Naive B cell (primary cell): ENCODE measurements around the gene MAML2. TPM values are rescaled to one million over a fixed set of nuclear protein-coding genes. Genes with fewer than 3 reads are reported as not detected.
"Not testable (repeated sequence)": the region's sequence is repeated elsewhere in the genome, so short reads cannot be mapped to it uniquely, and the experiment has no call there.

Source experiments
- ATAC-seq, 2 donors: fragments of 150-1000 bp; cut with Tn5 transposase; 2 replicates each; pipeline ENCODE4 v1.10.0; 2021; ENCODE audit warnings: low read depth in 2 of 2, mild to moderate bottlenecking in 2 of 2, moderate library complexity in 2 of 2
- DNase-seq: peaks from one replicate; pipeline ENCODE4 v3.0.0; 2022
- H3K27ac Mint-ChIP-seq, 6 donors: one replicate each; pipeline ENCODE4 v1.8.0; 2020 to 2022; ENCODE audit warnings: mild to moderate bottlenecking in 6 of 6, mixed read lengths in 6 of 6, moderate library complexity in 5 of 6, inconsistent platforms in 2 of 6
- H3K27me3 Mint-ChIP-seq, 3 donors: one replicate each; pipeline ENCODE4 v1.8.0; 2021 to 2022; ENCODE audit warnings: mixed read lengths in 3 of 3, mild to moderate bottlenecking in 1 of 3
- H3K36me3 Mint-ChIP-seq, 2 donors: one replicate each; pipeline ENCODE4 v1.8.0; 2020 to 2022; ENCODE audit warnings: mixed read lengths in 2 of 2, inconsistent platforms in 1 of 2, mild to moderate bottlenecking in 1 of 2
- H3K4me1 Mint-ChIP-seq, 3 donors: one replicate each; pipeline ENCODE4 v1.8.0; 2020 to 2022; ENCODE audit warnings: mixed read lengths in 3 of 3, inconsistent platforms in 1 of 3, mild to moderate bottlenecking in 1 of 3, moderate library complexity in 1 of 3
- H3K4me3 Mint-ChIP-seq, 8 donors: one replicate each; pipeline ENCODE4 v1.8.0; 2020 to 2022; ENCODE audit warnings: mild to moderate bottlenecking in 8 of 8, mixed read lengths in 8 of 8, moderate library complexity in 8 of 8, inconsistent platforms in 2 of 8
- H3K9me3 Mint-ChIP-seq, 7 donors: one replicate each; pipeline ENCODE4 v1.8.0; 2020 to 2022; ENCODE audit warnings: mixed read lengths in 7 of 7, mild to moderate bottlenecking in 5 of 7, inconsistent platforms in 2 of 7, moderate library complexity in 1 of 7
- polyA plus RNA-seq, 6 donors: library from polyadenylated mRNA; unstranded; fragments of 300-500 nt; fragmentation: Illumina TruSeq; gene quantifications; one replicate each; pipeline ENCODE4 v1.2.3, GENCODE V29; 2021; ENCODE audit warnings: low read depth in 6 of 6

Gene MAML2
- polyA plus RNA-seq, 6 donors from 2014 or later: 0.06 to 9.0 (median 3.5) TPM

DNA sequence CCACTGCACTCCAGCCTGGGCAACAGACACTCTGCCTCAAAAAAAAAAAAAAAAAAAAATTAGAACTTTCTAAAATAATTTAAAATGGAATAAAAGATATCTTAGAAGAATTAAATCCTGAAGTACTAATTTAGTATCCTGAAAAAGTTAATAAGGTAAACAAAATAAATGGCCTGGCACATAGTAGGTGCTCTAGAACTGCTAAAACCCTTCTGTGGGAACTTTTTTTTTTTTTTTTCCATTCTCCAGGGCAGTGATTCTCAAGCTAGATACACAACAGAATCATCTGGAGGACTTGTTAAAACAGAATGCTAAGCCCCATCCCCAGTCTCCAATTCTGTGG is 65.3 kb downstream of the MAML2 start:
- DNase-seq: no peak
- H3K4me3 Mint-ChIP-seq: no peak overlapping the region
- no peak for ATAC-seq
- H3K4me1 Mint-ChIP-seq: peaks cover 25 to 32% (median 32%) of the 10 kb centered on the region in 3 donors
- H3K9me3 Mint-ChIP-seq: no peaks in the 10 kb centered on the region
- no peaks in the 10 kb centered on the region for H3K27me3 Mint-ChIP-seq
- H3K27ac Mint-ChIP-seq: no peak overlapping the region
- no peaks in the 10 kb centered on the region for H3K36me3 Mint-ChIP-seq

DNA sequence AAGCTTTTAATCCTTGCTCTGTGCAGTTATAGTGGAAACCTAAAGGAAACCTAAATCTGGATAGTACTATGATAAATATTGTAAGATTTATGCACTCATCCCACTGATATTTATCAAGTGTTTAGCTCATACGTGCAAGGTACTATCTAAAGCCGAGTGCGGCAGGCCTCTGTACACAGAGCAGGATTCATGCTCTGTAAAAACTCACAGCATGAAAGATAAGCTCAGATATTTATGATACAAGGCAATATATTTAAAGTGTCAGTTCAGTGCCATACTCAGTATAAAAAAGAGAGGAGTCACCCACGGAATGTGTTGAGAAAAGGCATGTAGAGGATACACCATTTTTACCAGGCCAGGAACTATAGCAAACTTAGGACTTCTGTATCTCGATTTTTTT is 66.2 kb downstream of the MAML2 start:
- Mint-ChIP-seq H3K27me3 (no peaks in the 10 kb centered on the region), H3K4me1 (peaks cover 25 to 36% (median 29%) of the 10 kb centered on the region in 3 donors), H3K4me3 (no peak overlapping the region), H3K27ac (peak overlapping the region in 1 of 6 donors; percentile 63), H3K9me3 (peaks cover 0 to 3% (median 0%) of the 10 kb centered on the region in 7 donors), H3K36me3 (peaks cover 4 to 5% of the 10 kb centered on the region in 2 donors)
- no peak for ATAC-seq
- DNase-seq: no peak

DNA sequence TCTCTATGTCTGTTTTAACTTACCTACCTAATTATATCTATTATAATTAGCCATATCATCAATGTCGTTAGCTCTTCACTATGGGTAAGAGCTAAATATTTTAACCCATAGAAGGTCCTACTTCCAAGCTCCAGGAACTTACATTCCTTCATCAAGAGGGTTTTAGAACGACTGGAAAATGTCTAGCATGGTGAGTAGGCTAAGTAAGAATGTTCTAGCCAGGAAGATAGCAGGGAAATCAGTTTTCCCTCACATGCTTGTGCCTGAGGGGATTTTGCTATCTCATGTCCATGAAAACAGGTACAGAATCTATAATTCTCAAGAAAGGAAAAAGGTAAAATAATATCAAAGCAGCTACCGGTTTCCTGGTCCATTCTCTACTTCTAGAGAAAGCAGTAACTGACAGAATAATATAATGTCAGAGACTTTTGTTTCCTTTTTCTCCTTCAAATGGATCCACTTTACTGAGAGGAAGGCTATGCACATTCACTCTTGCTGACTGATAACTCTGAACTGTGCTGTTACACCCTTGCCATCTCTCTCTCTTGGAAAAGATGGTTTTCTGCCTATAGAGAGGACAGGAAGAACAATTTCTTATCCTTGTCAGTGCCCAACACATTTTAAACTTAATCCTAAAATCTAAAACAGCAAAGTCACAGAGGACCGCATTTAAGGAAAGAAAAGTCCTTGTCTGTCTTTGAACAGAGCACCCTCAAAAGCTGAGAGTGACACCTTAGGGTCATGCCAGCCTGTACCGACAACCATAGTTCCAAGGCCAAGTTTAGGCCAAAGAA is 67.0 kb downstream of the MAML2 start:
- Mint-ChIP-seq H3K27ac (no peak overlapping the region), H3K9me3 (peaks cover 0 to 8% (median 0%) of the 10 kb centered on the region in 7 donors), H3K36me3 (peaks cover 9 to 13% of the 10 kb centered on the region in 2 donors), H3K4me3 (peak overlapping the region in 2 of 8 donors; percentile 1 to 15), H3K27me3 (no peaks in the 10 kb centered on the region), H3K4me1 (peaks cover 24 to 30% (median 27%) of the 10 kb centered on the region in 3 donors)
- ATAC-seq (no peak), DNase-seq (no peak)

- no peak overlapping the region for H3K4me3 Mint-ChIP-seq
- peaks cover 16 to 22% of the 10 kb centered on the region in 2 donors for H3K36me3 Mint-ChIP-seq
- no peaks in the 10 kb centered on the region for H3K27me3 Mint-ChIP-seq
- no peak for DNase-seq
- peaks cover 0 to 13% (median 0%) of the 10 kb centered on the region in 7 donors for H3K9me3 Mint-ChIP-seq
- H3K27ac Mint-ChIP-seq: peak overlapping the region in 1 of 6 donors; percentile 87
- ATAC-seq: no peak
- peaks cover 16 to 31% (median 24%) of the 10 kb centered on the region in 3 donors for H3K4me1 Mint-ChIP-seq
These were observed 69.5 kb downstream of the MAML2 start for GRCh38 chr11:96273507-96273906.

- peaks cover 16 to 22% of the 10 kb centered on the region in 2 donors for H3K36me3 Mint-ChIP-seq
- H3K9me3 Mint-ChIP-seq: peaks cover 0 to 13% (median 0%) of the 10 kb centered on the region in 7 donors
- H3K27ac Mint-ChIP-seq: peak overlapping the region in 4 of 6 donors; percentile 27 to 87 (median 48)
- DNase-seq (no peak), ATAC-seq (peak; percentile 52 to 84)
- H3K4me1 Mint-ChIP-seq: peaks cover 19 to 37% (median 23%) of the 10 kb centered on the region in 3 donors
- H3K27me3 Mint-ChIP-seq: no peaks in the 10 kb centered on the region
- H3K4me3 Mint-ChIP-seq: peak overlapping the region in 1 of 8 donors; percentile 40
These were observed 70.3 kb downstream of the MAML2 start for GRCh38 chr11:96272529-96273222.

GRCh38 chr11:96271777-96272176 is 71.2 kb downstream of the MAML2 start:
- H3K4me3 Mint-ChIP-seq: no peak overlapping the region
- peaks cover 0 to 13% (median 0%) of the 10 kb centered on the region in 7 donors for H3K9me3 Mint-ChIP-seq
- ATAC-seq (no peak), DNase-seq (no peak)
- H3K4me1 Mint-ChIP-seq: peaks cover 28 to 46% (median 32%) of the 10 kb centered on the region in 3 donors
- H3K27ac Mint-ChIP-seq: peak overlapping the region in 5 of 6 donors; percentile 40 to 87 (median 78)
- H3K36me3 Mint-ChIP-seq: peaks cover 16 to 22% of the 10 kb centered on the region in 2 donors
- no peaks in the 10 kb centered on the region for H3K27me3 Mint-ChIP-seq

DNA sequence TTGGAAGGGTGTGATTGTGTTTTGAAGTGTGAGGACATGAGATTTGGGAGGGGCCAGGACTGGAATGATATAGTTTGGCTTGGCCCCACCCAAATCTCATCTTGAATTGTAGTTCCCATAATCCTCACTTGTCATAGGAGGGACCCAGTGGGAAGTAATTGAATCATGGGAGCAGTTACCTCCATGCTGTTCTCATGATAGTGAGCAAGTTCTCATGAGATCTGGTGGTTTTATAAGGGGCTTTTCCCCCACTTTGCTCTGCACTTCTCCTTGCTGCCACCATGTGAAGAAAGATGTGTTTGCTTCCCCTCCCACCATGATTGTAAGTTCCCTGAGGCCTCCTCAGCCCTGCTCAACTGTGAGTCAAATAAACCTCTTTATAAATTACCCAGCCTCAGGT is 71.6 kb downstream of the MAML2 start:
- DNase-seq, H3K4me3 Mint-ChIP-seq, H3K27me3 Mint-ChIP-seq, ATAC-seq: not testable (repeated sequence)
- H3K36me3 Mint-ChIP-seq: peaks cover 16 to 22% of the 10 kb centered on the region in 2 donors
- peak overlapping the region in 4 of 6 donors; percentile 40 to 87 (median 79) for H3K27ac Mint-ChIP-seq
- H3K9me3 Mint-ChIP-seq: peaks cover 0 to 13% (median 0%) of the 10 kb centered on the region in 7 donors
- H3K4me1 Mint-ChIP-seq: peaks cover 32 to 51% (median 36%) of the 10 kb centered on the region in 3 donors

GRCh38 chr11:96268527-96268926 is 74.5 kb downstream of the MAML2 start:
- peak overlapping the region in 3 of 8 donors; percentile 29 to 86 (median 50) for H3K4me3 Mint-ChIP-seq
- peaks cover 22 to 24% of the 10 kb centered on the region in 2 donors for H3K36me3 Mint-ChIP-seq
- peaks cover 49 to 67% (median 52%) of the 10 kb centered on the region in 3 donors for H3K4me1 Mint-ChIP-seq
- DNase-seq, ATAC-seq, H3K27me3 Mint-ChIP-seq: not testable (repeated sequence)
- H3K9me3 Mint-ChIP-seq: peaks cover 0 to 13% (median 0%) of the 10 kb centered on the region in 7 donors
- H3K27ac Mint-ChIP-seq: peak overlapping the region; percentile 21 to 95 (median 86)

DNA sequence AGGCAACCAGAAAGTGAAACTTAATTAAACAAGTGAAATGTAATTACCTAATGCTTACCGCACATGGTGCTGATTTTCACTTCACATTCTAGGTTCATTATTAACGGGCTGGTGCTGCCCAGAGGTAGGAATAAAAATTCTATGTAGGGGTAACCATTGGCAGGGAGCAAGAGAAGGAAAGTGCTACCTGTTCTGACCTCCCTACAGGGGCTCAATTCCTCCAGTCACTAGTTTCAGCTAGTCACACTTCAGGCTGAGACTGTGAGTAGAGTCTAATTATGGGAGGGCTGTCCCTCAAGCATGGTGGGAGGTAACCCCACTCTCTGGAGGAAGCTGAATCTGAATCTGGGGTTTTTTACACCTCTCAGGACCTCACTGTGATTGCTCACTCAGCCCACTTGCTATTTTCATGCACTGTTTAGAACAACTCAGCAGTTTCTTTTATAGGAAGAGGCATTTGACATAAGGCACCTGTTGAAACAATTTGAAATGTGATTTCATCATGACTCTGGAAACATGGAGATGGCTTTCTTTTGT is 75.4 kb downstream of the MAML2 start:
- Mint-ChIP-seq H3K27me3 (no peaks in the 10 kb centered on the region), H3K4me3 (peak overlapping the region; percentile 56 to 87 (median 78)), H3K36me3 (peaks cover 22 to 24% of the 10 kb centered on the region in 2 donors), H3K9me3 (peaks cover 0 to 13% (median 0%) of the 10 kb centered on the region in 7 donors), H3K4me1 (peaks cover 51 to 70% (median 57%) of the 10 kb centered on the region in 3 donors), H3K27ac (peak overlapping the region; percentile 86 to 96 (median 93))
- ATAC-seq (peak; percentile 95 to 97), DNase-seq (peak; percentile 58)

GRCh38 chr11:96267001-96267495 is 75.9 kb downstream of the MAML2 start:
- no peak for DNase-seq
- Mint-ChIP-seq H3K27ac (peak overlapping the region; percentile 86 to 96 (median 93)), H3K36me3 (peaks cover 19 to 22% of the 10 kb centered on the region in 2 donors), H3K27me3 (no peaks in the 10 kb centered on the region), H3K9me3 (peaks cover 0 to 13% (median 0%) of the 10 kb centered on the region in 7 donors), H3K4me1 (peaks cover 48 to 71% (median 57%) of the 10 kb centered on the region in 3 donors), H3K4me3 (peak overlapping the region; percentile 56 to 87 (median 78))
- peak in 1 of 2 donors; percentile 1 for ATAC-seq

DNA sequence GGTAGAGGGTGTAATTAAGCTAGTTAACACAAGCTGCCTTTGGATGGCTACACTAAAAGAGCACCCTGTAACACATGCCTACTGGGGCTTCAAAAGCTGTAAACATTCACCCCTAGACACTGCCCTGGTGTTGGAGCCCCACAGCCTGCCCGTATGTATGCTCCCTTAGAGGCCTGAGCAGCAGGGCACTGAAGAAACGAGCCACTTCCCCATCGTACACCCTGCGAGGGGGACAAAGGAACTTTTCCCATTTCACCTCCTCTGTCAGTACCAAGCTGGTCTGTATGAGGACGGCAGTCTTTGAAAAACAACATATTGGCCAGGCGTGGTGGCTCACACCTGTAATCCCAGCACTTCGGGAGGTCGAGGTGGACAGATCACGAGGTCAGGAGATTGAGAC is 77.0 kb downstream of the MAML2 start:
- Mint-ChIP-seq H3K36me3 (peaks cover 8 to 14% of the 10 kb centered on the region in 2 donors), H3K27ac (peak overlapping the region in 5 of 6 donors; percentile 54 to 89 (median 86)), H3K9me3 (peaks cover 0 to 8% (median 0%) of the 10 kb centered on the region in 7 donors), H3K4me3 (peak overlapping the region in 1 of 8 donors; percentile 5), H3K4me1 (peaks cover 48 to 69% (median 57%) of the 10 kb centered on the region in 3 donors), H3K27me3 (no peaks in the 10 kb centered on the region)
- ATAC-seq: no peak
- no peak for DNase-seq

GRCh38 chr11:96265220-96265737 is 77.7 kb downstream of the MAML2 start:
- ATAC-seq (no peak), DNase-seq (no peak)
- Mint-ChIP-seq H3K4me1 (peaks cover 51 to 75% (median 64%) of the 10 kb centered on the region in 3 donors), H3K27ac (peak overlapping the region in 5 of 6 donors; percentile 2 to 89 (median 37)), H3K4me3 (peak overlapping the region in 2 of 8 donors; percentile 22 to 48), H3K36me3 (peaks cover 2 to 8% of the 10 kb centered on the region in 2 donors), H3K27me3 (no peaks in the 10 kb centered on the region), H3K9me3 (peaks cover 0 to 8% (median 0%) of the 10 kb centered on the region in 7 donors)
